ELR (cell line): ENCODE data around the gene CPT1A.

Source experiments
- DNase-seq: peaks from one replicate; pipeline ENCODE4 v3.0.0-alpha.2; 2015; ENCODE audit warnings: low read depth

CPT1A gene

DNA sequence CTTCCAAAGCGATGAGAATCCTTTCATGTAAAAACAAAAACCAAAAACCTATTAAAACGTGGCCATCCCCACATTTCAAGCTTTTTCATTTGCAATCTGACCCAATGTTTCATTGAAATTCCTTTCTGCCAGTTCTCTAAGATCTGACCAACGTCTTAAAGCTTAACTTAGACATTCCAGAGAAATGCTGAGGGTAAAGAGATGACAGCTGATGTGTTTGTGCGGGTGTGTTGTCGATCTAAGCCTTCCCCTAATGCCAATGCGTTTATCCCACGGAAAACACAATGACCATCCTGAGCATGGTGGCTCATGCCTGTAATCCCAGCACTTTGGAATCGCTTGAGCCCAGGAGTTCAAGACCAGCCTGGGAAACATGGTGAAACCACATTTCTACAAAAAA, 84.0 kb downstream of the CPT1A start:
- DNase-seq, result no peak

- DNase-seq, result peak; percentile 58
These were observed 85.4 kb downstream of the CPT1A start for GRCh38 chr11:68756171-68756766.

GRCh38 chr11:68753300-68753699, 88.4 kb downstream of the CPT1A start:
- no peak for DNase-seq

DNA sequence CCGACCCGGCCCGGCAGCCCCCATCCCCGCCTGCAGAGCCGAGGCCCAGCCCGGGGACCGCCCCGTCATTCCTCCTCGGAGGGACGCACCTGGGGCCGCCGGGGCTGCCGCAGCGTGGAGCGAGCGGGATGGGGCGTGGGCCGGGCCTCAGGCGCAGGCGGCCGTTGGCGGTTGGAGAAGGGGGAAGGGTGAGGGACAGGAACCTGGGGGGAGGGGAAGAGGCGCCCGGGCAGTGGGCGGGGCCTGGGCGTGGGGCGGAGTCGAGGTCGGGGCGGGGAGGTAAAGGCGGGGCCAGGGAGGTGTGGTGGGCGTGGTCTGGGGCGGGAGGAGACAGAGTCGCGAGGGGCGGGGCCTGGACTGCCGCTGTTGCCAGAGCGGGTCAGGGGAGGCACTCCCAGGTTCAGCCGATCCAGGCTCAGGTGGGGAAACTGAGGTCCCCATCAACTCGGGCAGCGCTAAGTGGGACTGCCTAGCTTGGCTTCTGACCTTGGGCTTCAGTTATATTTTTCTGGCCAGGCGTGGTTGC, 90.3 kb downstream of the CPT1A start, which contains the start of gene TESMIN:
TESMIN (minus strand) TSS at position 190 of the 526 bp plus-strand sequence. CDS start 860 bp downstream, outside the sequence.
- peak; percentile 87 for DNase-seq

GRCh38 chr11:68751004-68751325, 90.8 kb downstream of the CPT1A start:
- DNase-seq, result no peak

- DNase-seq, result no peak
These were observed 91.3 kb downstream of the CPT1A start for GRCh38 chr11:68750195-68751003.

DNA sequence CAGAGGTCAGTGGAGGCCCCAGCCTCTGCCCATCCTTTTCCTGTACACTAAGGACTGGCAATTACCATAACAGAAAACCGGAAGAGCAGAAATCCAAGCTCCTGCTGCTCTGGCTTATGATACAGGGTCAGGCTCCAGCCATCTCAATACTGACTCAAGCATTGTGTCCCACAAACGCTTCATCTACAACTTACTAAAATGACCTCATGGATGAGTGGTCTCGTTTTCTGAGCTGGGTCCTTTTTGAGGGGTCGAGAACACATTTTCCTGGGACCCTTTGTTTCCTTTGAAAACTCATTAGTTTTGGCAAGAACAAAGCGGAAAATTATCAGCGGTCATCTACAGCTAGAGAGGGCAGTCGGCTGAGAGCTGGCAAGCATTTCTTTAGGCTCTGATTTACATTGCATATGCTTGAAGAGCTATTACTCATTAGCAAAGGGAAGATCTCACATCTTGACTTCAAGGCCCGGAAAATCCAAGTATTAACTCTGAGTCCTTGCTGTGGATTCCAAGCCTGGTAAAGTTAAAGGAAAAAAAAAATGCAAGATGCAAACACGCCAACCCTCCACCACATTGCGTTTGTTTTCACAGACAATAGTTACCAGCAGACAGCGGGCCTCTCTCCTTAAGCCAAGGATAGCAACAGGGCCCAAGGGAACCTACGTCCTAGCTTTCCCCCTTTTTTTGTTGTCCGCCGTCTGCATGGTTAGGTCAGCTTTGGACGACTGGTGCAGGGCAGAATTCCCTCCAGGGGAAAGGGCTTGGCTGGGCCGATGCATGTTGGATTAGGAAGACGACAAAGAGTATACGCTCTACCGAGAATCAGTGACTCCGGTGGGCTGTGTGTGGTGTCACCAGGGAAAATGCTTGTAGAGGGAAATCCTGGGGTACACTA, 92.2 kb downstream of the CPT1A start:
- DNase-seq, result peak; percentile 13

DNA sequence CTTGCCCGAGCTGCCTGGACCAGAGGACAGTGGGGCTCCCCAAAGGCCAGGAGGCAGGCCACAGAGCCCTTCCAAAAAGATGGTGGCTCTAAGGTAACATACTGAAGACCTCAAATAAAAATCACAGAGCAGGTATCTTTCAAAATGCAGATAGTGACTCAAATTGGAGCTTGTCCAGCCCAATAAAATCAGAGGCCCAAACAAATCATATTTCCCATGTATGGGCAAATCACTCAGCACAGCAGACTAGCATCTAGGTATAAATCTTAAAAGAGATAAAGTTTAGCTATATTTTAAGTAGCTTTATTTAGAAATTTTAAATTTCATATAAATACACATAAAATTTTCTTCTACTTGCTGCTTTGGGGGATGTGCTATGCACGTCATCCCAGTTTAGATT, 93.7 kb downstream of the CPT1A start:
- no peak for DNase-seq

DNA sequence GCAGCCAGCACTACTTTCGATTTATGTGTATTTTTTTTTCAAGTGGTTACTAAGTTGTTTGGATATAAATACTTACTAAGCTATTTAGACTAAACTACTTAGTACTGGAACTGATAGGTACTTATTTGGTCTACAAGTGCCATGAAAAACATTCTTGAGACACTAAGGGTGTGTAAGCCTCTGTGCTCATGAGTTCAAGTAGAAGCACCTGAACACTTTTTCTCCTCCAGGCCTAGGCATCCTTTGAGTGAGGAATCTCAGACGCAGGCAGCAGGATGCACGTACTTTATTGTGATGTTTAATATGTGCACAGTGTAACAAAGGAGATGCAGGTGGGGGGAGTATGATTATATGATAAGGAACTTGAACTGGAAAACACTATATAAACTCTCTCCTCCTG, 98.2 kb downstream of the CPT1A start:
- no peak for DNase-seq

DNA sequence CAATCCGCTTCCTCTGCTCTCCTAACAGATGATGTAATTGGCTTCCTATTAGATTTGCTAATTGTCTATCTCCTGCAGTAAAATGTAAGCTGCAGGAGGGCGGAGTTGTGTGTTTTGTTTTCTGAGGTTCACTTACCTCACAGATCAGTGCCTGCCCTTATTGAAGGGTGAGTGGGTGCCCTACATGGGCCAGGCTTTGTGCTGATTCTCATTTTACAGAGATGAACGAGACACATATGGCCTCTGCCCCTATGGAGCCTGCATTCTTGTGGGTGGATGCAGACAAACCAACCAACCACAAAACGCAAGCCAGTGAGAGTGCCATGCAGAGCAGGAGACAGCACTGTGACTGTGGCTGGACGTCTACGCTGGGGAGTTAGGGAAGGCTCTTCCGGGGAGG, 100.3 kb downstream of the CPT1A start:
- DNase-seq, result no peak

DNA sequence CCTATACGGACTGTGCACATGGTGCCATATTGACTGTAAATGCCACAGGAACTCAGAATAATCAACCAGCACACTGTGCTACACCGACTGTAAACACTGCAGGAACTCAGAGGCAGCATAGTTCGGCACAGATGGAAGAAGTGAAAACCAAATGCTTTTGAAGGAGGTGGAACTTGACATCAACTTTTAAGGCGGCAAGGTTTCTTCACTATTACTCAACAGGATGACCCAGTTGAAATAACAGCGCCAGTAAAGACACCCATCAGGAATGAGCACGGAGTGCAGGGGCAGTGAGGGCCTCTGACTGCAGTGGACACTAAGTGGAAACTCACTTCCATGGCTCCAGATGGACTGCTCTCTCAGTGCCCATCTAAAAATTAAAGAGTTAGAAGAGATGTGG, 106.1 kb downstream of the CPT1A start:
- no peak for DNase-seq

DNA sequence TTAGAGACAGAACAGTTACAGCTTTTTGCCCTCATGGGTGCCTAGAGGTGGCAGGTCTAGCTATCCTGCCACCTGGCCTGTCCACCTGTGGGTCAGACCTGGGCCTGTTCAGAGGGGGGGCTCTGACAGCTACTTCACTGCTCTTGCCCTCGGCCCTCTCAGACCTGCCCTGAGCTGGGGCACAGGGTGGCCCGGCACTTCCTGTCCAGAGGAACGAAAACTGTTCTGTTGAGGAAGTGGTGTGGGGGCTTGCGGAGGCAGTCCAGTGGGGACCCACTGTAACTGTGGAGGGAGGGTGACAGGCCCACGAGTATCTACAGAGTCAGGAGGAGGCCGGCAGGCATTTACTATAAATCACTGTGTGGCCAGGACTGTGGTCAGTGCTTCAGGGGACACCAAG, 106.6 kb downstream of the CPT1A start:
- DNase-seq, result no peak

DNA sequence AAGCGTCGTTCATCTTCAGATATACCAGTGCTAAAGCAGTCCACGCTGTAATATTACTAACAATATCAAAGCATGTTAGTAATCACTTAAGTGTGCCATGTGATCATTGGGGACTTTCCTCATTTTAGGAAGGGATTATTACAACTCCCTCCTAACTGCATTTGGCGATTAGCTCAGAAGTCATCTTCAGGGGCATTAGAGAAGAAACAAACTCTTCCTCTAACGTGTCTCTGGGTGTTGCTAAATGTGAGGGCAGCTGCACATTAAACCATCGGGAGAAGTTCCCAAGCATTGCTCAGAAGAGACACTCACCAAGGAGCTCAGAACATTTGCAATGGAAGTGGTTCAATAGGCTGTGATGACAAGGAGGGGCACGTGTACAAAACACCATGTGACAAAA, 107.6 kb downstream of the CPT1A start:
- no peak for DNase-seq

GRCh38 chr11:68727783-68728182, 113.9 kb downstream of the CPT1A start:
- no peak for DNase-seq

DNA sequence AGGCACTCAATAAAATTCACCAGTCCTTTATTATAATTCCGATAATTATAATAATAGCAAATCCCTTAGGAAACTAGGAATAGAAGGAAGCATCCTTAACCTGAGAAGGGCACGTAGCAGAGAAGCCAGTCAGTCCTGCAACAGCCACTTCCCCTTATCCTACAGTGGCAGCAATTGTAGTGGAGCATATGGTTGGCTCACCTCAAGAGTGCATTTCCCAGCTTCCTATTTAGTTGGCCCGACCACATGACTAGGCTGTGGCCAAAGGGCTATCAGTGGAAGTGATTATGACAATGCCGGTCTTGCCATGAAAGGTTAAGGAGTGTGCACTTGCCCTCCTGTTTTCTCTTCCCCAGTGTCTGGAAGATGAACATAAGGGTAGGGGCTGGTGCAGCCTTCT, 117.4 kb downstream of the CPT1A start:
- DNase-seq, result no peak

DNA sequence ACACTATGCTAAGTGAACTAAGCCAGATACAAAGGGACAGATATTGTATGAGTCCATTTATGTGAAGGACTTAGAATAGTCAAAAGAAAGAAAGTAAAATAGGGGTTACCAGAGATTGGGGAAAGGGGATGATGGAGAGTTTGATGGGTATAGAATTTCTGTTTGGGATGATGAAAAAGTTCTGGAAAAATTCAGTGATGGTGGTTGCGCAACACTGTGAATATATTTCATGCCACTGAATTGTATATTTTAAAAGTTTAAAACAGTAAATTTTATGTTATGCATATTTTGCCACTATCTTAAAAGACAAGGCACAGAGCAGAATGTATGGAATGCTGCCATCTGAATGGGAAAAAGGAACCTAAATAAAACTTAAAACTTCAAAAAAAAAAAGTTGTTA, 119.6 kb downstream of the CPT1A start:
- no peak for DNase-seq

DNA sequence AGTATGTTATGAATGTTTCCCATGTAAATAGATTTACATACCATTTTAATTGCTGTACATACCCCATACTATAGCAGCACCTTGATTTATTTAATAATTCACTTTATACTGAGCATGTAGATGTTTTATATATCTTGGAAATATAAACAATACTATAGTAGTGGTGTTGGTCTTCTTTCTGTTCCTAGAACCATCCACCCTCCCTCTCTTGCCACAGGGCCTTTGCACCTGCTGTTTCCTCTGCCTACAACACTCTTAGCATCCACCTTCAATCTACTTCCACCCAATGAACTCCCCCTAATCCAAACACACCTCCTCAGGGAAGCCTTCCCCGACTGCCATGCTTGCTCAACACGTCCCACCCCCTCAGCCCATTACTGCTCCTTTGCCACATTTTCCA, 120.6 kb downstream of the CPT1A start:
- DNase-seq, result no peak

DNA sequence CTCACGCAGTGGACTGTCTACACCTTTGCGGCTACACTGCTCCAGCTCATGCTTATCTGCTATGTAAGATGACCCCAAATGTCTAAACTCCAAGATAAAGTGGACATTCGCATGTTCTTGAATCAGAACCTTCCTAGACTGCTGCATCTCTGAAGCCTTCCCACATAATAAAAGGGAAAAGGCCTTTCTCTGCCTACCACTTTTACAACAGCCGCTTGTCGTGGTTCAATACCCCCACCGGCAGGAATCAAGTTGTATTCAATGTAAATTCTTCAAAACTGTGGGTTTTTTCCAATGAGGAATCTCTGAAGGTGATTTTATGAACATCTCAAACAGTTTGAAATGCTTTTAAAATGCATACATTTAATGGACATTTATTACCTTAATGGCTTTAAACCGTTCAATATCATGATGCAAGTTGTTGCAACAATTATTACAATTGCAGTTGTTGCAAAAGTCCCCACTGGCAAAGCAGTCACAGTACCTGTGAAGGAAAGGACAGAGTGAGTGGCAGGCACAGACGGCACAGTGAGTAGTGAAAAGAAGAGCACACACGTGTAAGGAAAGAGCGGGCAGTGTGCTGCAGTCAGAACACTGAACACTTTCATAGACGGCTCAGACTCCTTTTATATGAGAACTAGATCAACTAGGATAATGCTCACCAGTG, 126.1 kb downstream of the CPT1A start:
- DNase-seq, result no peak

GRCh38 chr11:68714060-68714856, 127.5 kb downstream of the CPT1A start:
- no peak for DNase-seq

- no peak for DNase-seq
These were observed 130.6 kb downstream of the CPT1A start for GRCh38 chr11:68711114-68711513.

DNA sequence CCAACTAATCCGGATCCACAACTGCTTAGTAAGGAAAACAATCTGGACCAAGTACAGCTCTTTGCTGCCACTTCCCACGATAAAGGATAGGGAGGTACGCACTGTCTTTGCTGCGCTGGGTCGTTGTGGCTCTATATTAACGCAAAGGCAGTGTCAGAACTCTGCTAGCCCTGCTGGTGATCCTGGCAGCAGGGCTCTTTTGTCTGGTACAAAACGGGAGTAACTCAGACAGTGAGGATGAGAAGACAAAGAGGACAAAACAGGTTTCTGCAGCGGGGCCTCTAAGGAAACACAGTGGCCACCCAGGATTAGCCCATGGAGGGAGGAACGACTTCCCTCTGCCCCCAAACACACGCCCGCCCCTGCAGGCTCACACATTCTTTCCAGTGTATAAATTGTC, 131.3 kb downstream of the CPT1A start:
- no peak for DNase-seq
